ENCODE data around the gene ZSWIM5. TPM values are rescaled to one million over a fixed set of nuclear protein-coding genes. Genes with fewer than 3 reads are reported as not detected.

The ZSWIM5 gene
- total RNA-seq, 1 donor from 2014 or later, result 0.79 TPM

DNA sequence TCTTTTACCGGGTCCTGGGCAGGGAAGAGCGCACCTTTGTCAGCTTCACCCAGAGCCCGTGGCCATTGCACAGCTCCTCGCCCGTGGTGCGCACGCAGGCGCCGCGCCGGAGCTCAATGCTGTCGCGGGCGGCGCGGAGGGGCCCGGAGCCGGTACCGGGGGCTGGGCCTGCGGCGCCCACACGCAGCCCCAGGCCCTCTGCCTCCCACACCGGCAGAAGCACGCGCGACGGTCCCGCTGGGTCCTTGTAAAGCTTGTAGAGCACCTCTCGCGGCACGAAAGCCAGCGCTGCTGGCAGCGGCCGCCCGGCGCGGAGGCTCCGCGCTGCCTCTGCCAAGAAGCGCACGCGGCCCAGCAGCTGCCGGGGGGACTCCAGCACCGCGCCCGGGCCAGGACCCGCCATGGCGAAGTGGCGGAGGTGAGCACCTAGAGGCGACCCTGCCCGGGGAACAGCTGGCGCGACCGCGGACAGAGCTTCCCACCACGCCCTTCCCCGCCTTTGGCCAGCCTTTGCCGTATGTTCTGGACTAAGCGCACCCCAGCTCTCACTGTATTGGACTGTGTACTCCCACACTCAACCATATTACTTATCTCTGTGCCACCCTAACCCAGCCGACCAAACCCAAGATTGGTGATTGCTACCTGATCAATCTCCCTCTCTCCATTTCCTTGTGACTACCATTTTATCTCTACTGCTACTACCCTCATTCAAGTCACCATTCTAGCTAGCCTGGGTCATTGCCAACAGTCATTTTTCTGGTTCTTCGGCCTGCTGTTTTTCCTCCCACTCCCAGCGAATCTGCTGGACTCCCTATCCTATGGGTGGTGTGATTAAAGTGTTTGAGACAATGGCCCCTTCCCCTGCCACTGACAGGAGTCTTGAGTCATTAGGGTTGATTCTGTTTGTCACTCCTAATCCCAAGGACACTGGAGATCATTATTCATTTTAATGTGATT lies 195.3 kb downstream of the ZSWIM5 start, which contains the start of gene HECTD3:
Gene HECTD3 (minus strand): TSS at position 470 of the 957 bp plus-strand sequence. CDS start 67 bp downstream, at position 403.
- Histone ChIP-seq H3K4me2 (ENCODE audit: low read length) (peak within 1 kb of the TSS; percentile 96), H3K4me3 (ENCODE audit: insufficient read depth, low read depth, low read length) (peak within 1 kb of the TSS; percentile 70), H4K20me1 (ENCODE audit: insufficient read depth, low read length) (peaks cover 35% of the 10 kb centered on the region), H3K4me1 (ENCODE audit: insufficient read depth, low read length) (peaks cover 26% of the 10 kb centered on the region), H3K36me3 (ENCODE audit: insufficient read depth, low read length) (peaks cover 33% of the 10 kb centered on the region), H3K27ac (ENCODE audit: low read depth, low read length) (peak within 1 kb of the TSS; percentile 55), H3K27me3 (ENCODE audit: insufficient read depth, low read length) (no peaks in the 10 kb centered on the region), H3K9me3 (ENCODE audit: insufficient read depth, low read depth, low read length) (no peaks in the 10 kb centered on the region), H3K79me2 (ENCODE audit: insufficient read depth, low read length) (peaks cover 50% of the 10 kb centered on the region), H2AFZ (ENCODE audit: low read depth, low read length) (peak within 1 kb of the TSS; percentile 92), H3K9ac (ENCODE audit: low read length) (peak within 1 kb of the TSS; percentile 83)
- H3K4me3 Mint-ChIP-seq (ENCODE audit: unreplicated experiment), result peak within 1 kb of the TSS; percentile 89
- H3K36me3 Mint-ChIP-seq (ENCODE audit: low read depth, unreplicated experiment), result peaks cover 15% of the 10 kb centered on the region
- no peaks in the 10 kb centered on the region for H3K27me3 Mint-ChIP-seq (ENCODE audit: low read depth, unreplicated experiment)
- no peak for TF ChIP-seq EZH2 (IDR thresholded peaks at IDR 0.05; ENCODE audit: insufficient read depth, low read length)
- H3K27ac Mint-ChIP-seq (ENCODE audit: unreplicated experiment), result peak within 1 kb of the TSS; percentile 88
- DNase-seq (ENCODE audit: low read depth), result peak; percentile 52
- H3K9me3 Mint-ChIP-seq (ENCODE audit: unreplicated experiment), result peaks cover 2% of the 10 kb centered on the region
- no peak for FAIRE-seq
- H3K4me1 Mint-ChIP-seq (ENCODE audit: low read depth, unreplicated experiment), result peaks cover 18% of the 10 kb centered on the region

DNA sequence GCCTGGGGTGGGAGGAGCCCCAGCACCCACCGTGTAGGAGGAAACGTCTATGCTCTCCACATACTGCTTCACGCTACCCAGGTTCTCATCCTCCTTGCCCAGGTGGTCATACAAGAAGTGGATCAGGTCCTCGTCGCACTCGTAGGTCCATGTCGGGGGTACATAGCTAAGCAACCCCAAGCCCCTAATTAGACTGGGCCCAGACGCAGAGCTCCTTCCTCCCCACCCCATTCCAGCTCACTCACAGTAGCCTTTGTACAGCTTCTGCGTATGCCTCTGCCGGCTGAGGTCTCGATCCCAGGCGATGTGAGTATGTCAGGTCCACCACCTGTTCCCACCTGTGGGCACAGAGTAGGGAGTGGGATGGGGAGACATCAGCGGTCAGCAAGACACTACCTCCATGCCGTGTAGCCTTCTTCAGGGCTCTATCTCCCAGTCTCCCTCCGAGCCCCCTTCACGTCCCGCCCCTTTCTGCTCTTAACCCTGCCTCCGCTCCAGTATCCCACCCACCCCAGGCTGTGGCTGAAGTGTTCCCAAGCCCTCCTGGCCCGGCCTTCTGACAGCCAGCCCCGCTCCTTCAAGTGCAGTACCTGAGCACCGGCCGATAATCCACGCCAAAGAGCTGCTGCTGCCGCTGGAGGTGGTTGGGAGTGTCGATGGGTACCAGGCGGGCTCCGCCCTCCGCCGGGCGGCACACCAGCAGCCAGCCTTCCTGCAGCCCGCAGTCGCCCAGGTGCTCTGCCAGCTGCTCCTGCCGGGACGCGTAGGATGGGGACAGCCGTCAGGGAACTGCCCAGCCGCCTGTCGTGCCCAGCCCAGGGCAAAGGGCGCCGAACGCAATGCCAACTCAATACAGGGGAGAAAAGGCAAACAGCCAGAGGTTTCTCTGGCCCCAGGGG lies 196.2 kb downstream of the ZSWIM5 start:
- Mint-ChIP-seq H3K27me3 (ENCODE audit: low read depth, unreplicated experiment) (no peaks in the 10 kb centered on the region), H3K27ac (ENCODE audit: unreplicated experiment) (no peak overlapping the region), H3K4me1 (ENCODE audit: low read depth, unreplicated experiment) (peaks cover 18% of the 10 kb centered on the region), H3K36me3 (ENCODE audit: low read depth, unreplicated experiment) (peaks cover 19% of the 10 kb centered on the region), H3K9me3 (ENCODE audit: unreplicated experiment) (peaks cover 2% of the 10 kb centered on the region), H3K4me3 (ENCODE audit: unreplicated experiment) (peak overlapping the region; percentile 89)
- H3K27me3 ChIP-seq (ENCODE audit: insufficient read depth, low read length), result no peaks in the 10 kb centered on the region
- TF ChIP-seq EZH2 (IDR thresholded peaks at IDR 0.05; ENCODE audit: insufficient read depth, low read length), result no peak
- TF ChIP-seq, protein P1, sequence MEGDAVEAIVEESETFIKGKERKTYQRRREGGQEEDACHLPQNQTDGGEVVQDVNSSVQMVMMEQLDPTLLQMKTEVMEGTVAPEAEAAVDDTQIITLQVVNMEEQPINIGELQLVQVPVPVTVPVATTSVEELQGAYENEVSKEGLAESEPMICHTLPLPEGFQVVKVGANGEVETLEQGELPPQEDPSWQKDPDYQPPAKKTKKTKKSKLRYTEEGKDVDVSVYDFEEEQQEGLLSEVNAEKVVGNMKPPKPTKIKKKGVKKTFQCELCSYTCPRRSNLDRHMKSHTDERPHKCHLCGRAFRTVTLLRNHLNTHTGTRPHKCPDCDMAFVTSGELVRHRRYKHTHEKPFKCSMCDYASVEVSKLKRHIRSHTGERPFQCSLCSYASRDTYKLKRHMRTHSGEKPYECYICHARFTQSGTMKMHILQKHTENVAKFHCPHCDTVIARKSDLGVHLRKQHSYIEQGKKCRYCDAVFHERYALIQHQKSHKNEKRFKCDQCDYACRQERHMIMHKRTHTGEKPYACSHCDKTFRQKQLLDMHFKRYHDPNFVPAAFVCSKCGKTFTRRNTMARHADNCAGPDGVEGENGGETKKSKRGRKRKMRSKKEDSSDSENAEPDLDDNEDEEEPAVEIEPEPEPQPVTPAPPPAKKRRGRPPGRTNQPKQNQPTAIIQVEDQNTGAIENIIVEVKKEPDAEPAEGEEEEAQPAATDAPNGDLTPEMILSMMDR (IDR thresholded peaks at IDR 0.05; ENCODE audit: insufficient read depth, low read depth, low read length), result no peak
- peaks cover 32% of the 10 kb centered on the region for H3K36me3 ChIP-seq (ENCODE audit: insufficient read depth, low read length)
- H3K79me2 ChIP-seq (ENCODE audit: insufficient read depth, low read length), result peaks cover 50% of the 10 kb centered on the region
- peak overlapping the region; percentile 96 for H3K4me2 ChIP-seq (ENCODE audit: low read length)
- peak overlapping the region; percentile 92 for H2AFZ ChIP-seq (ENCODE audit: low read depth, low read length)
- no peak for DNase-seq (ENCODE audit: low read depth)
- peak overlapping the region; percentile 82 for H3K9ac ChIP-seq (ENCODE audit: low read length)
- H3K4me3 ChIP-seq (ENCODE audit: insufficient read depth, low read depth, low read length), result peak overlapping the region; percentile 70
- peaks cover 33% of the 10 kb centered on the region for H4K20me1 ChIP-seq (ENCODE audit: insufficient read depth, low read length)
- H3K9me3 ChIP-seq (ENCODE audit: insufficient read depth, low read depth, low read length), result no peaks in the 10 kb centered on the region
- H3K4me1 ChIP-seq (ENCODE audit: insufficient read depth, low read length), result peaks cover 26% of the 10 kb centered on the region
- no peak for FAIRE-seq
- no peak overlapping the region for H3K27ac ChIP-seq (ENCODE audit: low read depth, low read length)

Data from astrocyte (in vitro differentiated cells and primary cell).